Fibroblast of the aortic adventitia (primary cell): ENCODE data around the gene TMEM235. TPM values are rescaled to one million over a fixed set of nuclear protein-coding genes. Genes with fewer than 3 reads are reported as not detected.

Experiments
- DNase-seq: peaks from one replicate; pipeline ENCODE4 v3.0.0-alpha.2; 2010; ENCODE audit warnings: low read depth
- H3K4me3 ChIP-seq: 2 replicates; pipeline ENCODE4 v1.5.1; 2011; ENCODE audit warnings: low read depth, mild to moderate bottlenecking, control low read depth, low read length, moderate library complexity
- total RNA-seq: library from RNA; depleted of rRNA; stranded (reverse); fragments of >200 nt; gene quantifications from 2 replicates; pipeline ENCODE4 v1.2.3, GENCODE V29; 2012; ENCODE audit warnings: low replicate concordance
- TF ChIP-seq, protein P1 (sequence below): IDR thresholded peaks from 2 replicates; pipeline ENCODE4 v1.5.1; 2011; ENCODE audit warnings: mild to moderate bottlenecking, low read length, control low read depth, inconsistent platforms; ENCODE audit not compliant: insufficient read depth

The TMEM235 gene
- total RNA-seq, 1 donor: not detected

DNA sequence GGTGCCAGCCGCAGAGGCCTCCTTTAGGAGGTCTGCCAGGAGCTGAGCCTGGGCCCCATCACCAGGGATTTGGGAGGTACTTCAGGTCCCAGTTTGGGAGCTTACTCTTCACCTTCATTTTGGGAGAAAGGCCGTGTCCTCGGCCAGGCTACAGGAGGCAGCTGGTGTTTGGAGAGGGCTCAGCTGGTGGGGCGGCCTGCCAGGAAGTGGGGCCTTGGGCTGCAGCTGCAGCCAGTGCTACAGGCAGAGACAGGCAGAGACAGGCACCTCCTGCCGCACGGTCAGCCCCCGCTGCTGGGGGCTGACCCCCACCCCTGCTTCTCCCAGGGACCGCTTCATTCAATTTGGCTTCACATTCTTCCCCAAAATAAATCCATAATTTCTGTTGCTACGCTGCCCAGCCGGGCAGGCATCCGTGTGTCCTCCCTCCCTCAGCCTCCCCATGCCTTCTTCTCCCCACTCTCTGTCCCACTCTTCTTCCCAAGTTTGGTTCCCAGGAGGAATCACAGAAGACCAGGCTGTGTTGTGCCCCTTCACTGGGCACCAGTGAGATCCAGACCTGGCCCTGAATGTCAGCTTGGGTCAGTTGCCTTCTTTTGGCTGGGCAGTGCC is 6.1 kb downstream of the TMEM235 start:
- H3K4me3 ChIP-seq: no peak overlapping the region
- DNase-seq: no peak
- TF ChIP-seq, protein P1, sequence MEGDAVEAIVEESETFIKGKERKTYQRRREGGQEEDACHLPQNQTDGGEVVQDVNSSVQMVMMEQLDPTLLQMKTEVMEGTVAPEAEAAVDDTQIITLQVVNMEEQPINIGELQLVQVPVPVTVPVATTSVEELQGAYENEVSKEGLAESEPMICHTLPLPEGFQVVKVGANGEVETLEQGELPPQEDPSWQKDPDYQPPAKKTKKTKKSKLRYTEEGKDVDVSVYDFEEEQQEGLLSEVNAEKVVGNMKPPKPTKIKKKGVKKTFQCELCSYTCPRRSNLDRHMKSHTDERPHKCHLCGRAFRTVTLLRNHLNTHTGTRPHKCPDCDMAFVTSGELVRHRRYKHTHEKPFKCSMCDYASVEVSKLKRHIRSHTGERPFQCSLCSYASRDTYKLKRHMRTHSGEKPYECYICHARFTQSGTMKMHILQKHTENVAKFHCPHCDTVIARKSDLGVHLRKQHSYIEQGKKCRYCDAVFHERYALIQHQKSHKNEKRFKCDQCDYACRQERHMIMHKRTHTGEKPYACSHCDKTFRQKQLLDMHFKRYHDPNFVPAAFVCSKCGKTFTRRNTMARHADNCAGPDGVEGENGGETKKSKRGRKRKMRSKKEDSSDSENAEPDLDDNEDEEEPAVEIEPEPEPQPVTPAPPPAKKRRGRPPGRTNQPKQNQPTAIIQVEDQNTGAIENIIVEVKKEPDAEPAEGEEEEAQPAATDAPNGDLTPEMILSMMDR: no peak

DNA sequence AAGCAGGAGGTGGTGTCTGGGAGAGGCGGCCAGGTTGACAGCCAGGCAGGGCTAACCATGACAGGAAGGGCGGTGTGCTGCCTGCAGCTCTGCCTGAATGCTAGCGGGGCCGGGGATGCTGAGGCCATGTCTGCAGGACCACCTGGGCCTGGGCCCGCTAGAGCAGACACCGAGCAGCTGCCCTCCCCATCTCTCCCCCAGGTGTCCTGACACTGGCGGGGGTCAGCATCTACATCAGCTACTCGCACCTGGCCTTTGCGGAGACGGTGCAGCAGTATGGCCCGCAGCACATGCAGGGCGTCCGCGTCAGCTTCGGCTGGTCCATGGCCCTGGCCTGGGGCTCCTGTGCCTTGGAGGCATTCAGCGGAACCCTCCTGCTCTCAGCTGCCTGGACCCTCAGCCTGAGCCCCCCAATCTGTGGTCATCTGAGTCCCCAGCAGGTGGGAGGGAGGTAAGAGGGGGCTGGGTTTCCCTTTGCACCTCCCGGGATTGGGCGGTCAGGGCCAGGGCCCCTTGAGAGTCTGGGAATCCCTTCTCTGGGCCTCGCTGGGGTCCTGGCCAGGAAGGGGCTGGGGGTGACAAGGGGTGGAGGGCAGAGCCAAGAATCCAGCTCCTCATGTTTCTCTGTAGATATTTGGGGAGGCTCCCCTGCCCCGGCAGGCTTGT is 7.5 kb downstream of the TMEM235 start:
- no peak for DNase-seq
- H3K4me3 ChIP-seq: no peak overlapping the region
- TF ChIP-seq, protein P1: no peak

DNA sequence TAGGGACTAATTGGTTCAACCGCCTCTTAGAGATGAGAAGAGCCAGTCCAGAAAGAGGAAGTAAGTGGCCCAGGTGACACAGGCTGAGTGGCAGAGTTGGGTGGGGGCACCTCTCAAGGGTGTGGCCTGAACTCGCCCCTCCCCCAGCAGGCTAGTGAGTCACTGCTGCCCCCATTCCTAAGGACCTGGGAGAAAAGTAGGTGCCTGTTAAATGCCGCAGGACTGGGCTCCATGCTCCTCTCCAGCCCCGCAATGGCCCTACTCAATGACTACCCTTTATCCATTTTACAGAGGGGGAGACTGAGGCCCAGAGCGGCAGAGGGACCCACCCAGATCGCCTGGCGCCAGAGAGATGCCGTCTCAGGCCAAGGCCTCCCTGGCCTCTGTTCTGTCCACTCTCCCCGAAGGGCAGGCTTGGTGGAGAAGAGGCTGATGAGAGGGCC is 8.1 kb downstream of the TMEM235 start:
- no peak overlapping the region for H3K4me3 ChIP-seq
- TF ChIP-seq, protein P1: no peak
- DNase-seq: no peak

DNA sequence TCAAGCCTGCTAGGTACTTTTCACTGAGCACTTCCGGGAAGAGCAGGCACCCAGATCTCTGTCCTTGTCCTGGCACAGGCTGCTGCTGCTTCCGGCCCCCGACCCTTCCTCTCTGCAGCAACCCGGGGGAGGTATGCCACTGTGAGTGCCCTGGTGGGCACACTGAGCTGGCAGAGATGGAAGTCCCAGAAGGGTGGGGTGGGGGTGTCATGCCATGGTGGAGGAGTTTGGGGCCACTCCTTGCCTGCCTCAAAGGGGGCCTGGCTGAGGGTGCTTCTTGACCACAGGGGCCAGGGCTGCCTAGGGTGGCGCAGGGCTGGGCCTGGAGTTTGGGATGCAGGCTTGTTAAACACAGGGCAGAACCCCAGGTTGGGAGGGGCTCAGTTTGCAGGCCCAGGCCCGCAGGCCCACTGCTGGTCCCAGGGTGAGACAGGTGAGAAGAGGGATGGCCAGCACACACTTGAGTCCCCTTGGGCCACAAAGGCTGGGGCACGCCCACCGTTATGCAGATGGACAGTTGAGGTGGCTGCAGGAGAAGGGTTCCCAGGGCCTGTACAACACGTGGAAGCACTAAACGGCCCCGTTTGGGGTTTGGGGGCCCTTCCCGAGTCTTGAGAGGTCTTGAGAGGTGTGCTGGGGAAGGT is 8.7 kb downstream of the TMEM235 start:
- TF ChIP-seq, protein P1: no peak
- no peak for DNase-seq
- H3K4me3 ChIP-seq: no peak overlapping the region

DNA sequence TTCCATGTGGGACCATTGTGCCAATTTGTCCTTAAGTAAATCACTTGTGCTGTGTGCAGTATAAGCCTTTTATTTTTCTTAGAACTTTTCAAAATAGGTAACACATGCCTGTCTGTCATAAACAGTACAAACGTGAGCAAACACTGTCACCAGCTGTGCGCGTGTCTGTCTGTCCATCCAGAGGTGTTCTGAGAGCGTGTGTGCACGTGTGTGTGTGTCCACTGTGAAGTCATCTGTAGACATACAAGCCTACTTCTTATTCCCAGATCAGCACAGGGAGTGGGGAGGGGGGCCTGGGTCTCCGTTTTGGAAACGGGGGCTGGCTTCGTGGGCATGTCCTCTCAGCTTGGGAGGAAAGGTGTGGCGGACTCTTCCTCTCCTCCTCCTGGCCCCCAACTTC is 9.4 kb downstream of the TMEM235 start:
- DNase-seq: no peak
- H3K4me3 ChIP-seq: no peak overlapping the region
- TF ChIP-seq, protein P1: no peak

DNA sequence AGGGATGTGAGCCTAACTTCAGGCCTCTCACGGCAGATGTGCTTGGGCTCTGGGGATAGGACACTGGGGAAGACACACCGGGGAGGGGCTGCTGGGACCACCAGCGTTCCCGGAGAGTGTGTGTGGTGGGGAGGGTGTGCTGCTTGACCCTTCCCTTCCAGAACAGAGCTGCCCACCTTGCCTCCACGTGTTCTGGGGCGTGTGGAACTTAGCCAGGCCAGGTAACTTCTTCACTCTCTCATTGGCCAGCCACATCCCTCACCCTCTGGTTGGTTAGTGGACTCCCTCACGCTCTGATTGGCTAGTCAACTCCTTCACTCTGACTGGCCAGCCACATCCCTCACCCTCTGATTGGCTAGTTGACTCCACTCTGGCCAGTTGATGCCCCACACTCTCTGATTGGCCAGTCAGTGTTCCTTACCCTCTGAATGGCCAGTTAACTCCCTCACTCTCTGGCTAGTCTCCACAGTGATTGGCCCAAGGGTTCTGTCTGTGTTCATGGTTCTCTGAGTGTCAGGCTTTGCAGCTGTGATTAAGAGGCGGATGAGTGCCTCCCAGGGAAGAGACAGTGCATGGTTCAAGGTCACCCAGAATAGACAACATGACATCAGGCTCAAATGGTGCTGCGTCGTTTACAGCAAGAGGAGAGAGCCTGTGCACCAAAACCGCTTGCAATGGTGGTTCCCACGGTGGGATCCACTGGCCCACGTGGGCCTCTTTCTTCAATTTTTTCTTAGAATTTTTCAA is 10.0 kb downstream of the TMEM235 start:
- peak; percentile 46 for DNase-seq
- TF ChIP-seq, protein P1: no peak

More for the DNA sequence above, 10.0 kb downstream of the TMEM235 start:
- H3K4me3 ChIP-seq: no peak overlapping the region
